ENCODE data around the gene METTL21A.

METTL21A gene

DNA sequence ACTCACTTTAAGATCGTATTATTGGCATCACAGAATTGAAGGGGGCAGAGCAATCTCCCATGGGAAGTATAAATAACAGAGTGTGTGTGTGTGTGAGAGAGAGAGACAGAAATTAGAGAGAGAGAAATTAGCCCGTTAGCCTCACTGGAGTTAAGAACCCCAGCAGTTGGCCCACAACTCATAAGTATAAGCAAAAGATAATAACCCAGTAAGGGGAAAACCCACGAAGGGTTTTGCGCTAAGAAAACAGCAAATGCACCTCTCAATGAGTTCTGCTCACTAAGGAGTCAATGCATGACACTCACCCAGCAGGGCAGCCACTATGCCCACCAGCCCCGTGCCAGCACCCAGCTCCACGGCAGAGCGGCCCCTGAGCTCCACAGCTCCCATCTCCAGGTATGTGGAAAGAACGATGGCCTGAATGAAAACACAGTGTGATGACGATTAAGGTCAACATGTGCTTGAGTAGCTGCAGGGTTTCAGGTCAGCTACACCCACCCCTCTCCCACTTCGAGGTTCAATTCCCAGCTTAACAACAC lies 3.6 kb downstream of the METTL21A start:
- DNase-seq = no peak

DNA sequence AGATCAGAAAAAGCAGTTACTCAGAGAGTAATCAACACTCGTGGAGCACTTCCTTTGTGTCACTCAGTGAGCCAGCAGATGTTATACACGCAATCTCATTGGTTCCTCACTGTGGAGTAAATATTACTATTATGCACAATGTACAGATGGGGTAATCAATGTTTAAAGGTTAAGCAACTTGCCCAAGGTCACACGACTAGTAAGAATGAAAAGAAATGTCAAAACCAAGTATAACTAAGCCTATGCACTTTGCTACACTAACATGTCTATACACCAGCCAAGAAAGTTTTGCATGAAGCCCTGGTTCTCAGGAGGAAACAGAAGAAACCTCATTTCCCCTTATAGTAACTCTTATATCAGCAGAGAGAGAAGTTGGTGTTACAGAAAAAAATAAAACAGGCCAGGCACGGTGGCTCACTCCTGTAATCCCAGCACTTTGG lies 5.4 kb downstream of the METTL21A start:
- DNase-seq = no peak

DNA sequence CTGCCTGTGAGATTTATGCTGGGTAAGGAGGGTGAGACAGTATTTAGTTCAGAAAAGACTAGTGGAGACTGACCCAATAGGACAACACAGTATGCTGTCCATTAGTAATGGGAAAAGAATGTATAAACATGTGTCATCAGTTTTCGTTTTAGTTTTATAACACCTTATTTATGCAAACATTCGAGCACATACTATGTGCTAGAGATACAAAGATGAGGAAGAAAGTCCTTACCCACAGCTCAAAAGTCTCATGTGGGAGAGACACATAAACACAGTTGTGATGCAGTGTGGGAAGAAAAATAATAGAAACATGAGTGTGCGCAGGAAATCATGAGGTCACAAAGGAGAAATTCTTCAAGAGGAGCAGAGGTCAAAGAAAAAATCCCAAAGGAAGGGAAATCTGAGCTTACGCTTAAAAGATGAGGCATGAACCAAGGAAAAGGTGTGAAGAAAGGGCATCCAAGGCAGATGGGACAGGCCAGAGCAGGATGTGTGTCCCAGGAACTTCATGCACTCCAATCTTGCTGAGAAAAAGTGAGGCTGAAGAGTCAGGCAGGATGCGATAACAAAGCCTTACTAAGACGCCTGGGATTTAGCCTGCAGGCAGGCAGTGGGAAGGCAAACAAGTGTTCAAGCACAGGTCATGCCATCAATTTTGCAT lies 8.1 kb downstream of the METTL21A start:
- no peak for DNase-seq

DNA sequence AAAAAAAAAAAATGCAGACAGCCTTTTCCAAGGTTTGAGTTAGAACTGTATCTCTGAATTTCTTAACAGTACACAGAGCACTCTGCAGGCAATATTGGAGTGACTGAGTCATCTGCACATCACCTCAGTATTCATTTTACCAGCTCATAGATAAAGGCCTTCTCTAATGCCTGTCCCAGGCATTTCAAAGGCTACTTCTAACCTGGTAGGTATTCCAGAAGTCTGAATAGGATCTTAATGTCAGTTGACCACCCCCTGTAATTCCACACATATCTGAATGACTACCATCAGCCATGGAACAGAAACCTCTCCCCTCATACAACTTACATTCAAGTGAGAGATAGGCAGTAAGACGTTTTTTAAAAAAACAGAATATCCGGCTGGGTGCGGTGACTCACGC lies 9.0 kb downstream of the METTL21A start:
- no peak for DNase-seq

DNA sequence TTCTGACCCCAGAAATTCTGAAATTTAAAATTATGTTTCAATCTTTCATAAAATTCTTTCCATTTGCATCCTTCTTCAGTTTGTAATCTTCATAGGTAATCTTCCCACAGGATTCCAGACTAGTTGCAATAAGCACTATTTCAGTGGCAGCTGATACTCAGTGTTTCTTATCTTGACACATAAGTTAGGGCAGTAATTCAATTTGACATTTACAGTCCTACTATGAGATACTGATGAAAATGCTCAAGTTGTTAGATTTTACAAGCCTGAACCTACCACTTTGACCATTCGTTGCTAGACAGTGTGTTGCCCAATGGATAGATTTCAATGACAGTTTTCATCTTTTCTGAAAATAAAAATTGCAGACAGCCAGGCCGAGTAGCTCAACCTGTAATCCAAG lies 10.4 kb downstream of the METTL21A start:
- no peak for DNase-seq

DNA sequence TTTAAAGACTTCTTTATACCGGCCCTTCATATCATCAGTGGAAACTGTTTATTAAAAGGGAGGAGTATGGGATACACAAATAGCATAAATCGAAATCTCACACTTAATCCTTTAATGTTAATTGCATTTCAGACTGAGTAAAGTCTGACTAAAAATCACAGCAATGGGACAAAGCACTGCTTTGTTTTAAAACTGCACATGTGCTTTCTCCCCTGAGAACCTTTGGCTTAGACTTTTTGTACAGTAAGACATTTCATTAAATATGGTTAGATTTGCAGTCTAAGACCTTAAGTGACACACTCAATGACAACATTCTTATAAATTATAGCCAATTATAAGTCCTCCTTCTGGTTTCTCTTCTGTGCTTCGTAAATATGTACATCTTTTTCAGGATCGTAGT lies 12.5 kb downstream of the METTL21A start:
- peak; percentile 42 for DNase-seq

DNA sequence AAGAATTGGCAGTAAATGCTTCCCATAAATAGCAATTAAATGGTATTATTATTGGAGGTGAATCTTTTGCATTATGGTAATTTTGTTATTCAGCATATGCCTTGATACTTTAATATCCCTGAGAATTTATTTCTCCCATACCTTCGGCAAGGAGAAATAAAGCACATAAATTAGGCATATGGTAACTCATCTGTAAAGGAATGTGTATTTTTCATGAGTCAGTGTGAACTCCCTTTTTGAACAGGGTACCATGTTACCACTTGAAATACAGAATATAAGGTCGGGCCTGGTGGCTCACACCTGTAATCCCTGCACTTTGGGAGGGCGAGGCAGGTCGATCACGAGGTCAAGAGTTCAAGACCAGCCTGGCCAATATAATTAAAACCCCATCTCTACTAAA lies 18.4 kb downstream of the METTL21A start:
- DNase-seq = no peak

DNA sequence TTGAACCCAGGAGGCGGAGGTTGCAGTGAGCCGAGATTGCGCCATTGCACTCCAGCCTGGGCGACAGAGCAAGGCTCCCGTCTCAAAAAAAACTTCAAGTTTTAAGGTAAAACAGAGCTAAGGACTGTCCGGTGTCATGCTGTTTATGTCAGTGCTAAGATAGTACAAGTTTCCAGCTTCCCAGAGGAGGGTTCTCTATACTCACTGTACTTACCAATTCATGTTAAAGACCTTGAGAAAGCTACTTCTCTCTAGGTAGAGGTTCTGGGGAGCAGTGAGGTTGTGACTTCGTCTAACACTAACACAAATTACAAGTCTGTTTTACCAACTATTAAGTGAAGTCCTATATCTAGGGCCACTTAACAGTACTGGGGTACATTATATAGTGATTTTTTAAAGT lies 18.8 kb downstream of the METTL21A start:
- DNase-seq = no peak

DNA sequence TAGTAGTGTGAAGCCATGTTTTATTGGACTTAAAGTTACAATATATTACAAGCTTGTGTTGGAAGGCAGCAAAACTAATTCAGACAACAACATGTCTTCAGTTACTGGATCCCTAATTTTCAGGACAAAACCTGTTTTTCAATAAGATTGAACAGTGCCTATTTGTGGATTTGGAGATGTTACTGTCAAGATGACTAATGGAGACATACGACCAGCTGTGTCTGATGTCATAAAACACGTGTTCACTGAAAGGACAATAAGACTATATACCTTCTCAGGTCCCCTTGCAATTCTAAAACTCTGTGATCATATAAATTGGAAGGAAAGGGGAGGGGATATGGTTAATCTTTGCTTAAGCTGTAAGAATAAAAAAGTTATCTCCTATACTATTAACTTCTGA lies 21.7 kb downstream of the METTL21A start:
- peak; percentile 22 for DNase-seq

DNA sequence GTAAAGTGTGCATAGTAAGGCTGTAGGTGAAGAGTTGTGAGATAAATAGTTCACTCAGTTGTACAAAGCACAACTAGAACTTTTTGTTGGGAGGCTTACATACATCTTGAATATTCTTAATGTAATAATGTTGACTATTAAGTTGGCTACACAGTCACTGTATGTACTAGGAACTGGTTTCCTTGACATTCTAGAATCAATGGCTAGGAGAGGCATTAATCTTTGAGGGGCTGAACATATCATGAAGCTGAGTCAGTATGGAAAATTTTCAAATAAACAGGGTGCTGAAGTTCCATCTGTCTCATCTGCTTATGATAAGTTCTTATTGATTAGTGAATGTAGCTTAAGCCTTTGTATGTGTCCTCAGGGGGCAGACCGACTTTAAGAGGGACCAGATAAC lies 23.4 kb downstream of the METTL21A start:
- DNase-seq = peak; percentile 76

DNA sequence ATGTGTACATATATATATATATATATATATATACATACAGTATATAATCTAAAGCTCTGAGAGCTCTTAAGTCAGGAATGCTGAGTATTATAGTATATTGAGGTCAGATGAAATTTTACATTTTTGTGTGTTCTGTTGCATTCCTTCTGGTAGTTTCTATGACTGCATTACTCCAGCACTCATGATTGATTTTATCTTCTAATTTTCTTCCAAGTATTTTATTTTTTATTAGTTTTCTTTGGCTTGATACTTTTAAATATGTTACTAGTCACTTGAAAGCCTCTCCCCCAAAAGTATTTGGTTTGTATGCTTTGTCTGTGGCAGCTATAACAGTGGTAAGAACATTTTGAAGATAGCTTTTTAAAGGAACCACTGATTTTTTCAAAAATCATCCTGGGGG lies 25.0 kb downstream of the METTL21A start:
- no peak for DNase-seq

DNA sequence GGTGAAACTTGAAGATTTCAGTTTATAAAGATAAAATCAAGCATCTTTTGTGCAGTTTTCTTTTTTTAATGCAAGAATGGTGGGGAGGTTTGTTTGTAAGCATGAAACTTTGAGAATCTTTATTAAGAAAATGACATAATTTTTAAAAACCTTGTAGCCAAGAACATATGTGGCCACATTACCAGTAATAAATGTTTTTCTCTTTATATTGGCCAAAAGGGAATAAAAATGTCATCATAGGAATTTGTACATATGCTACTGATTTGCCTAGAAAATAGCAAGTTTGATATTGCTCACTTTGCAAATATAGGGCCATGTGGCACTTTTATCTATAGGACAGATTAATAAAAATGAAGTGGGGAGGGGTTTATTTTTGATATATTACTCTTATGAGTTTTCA lies 25.6 kb downstream of the METTL21A start:
- no peak for DNase-seq

DNA sequence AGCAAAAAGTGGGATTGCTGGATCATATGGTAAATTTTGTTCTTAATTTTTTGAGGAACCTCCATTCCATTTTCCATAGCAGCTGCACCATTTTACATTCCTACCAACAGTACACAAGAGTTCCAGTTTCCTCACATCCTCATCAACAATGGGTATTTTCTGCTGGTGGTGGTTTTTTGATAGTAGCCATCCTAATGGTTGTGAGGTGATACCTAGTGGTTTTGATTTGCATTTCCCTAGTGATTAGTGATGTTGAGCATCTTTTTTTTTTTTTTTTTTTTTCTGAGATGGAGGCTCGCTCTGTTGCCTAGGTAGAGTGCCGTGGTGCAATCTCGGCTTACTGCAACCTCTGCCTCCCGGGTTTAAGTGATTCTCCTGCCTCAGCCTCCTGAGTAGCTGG lies 30.5 kb downstream of the METTL21A start:
- DNase-seq = no peak

DNA sequence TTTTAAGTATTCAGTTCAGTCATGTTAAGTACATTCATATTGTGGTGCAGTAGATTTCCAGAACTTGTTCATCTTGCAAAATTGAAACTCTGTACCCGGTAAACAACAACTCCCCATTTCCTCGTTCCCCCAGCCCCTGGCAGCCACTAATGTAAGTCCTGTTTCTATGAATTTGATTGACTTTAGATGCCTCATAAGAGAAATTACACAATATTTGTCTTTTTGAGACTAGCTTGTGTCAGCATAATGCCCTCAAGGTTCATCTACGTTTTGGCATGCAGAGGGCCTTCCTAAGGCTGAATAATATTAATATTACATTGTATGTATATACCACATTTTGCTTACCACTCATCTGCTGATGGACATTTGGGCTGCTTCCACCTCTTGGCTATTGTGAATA lies 30.9 kb downstream of the METTL21A start:
- DNase-seq = no peak

DNA sequence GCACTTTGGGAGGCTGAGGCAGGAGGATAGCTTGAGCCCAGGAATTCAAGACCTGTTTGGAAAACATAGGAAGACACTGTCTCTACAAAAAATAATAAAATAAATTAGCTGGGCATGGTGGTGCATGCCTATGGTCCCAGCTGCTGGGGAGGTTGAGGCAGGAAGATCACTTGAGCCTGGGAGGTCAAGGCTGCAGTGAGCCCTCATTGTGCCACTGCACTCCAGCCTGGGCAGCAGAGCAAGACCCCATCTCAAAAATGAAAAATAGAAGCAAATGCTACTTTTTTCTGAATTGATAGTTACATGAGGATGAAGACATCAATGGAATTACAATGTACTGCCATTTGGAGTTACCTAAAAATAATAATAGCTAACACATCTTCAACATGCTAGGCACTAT lies 31.9 kb downstream of the METTL21A start:
- no peak for DNase-seq

DNA sequence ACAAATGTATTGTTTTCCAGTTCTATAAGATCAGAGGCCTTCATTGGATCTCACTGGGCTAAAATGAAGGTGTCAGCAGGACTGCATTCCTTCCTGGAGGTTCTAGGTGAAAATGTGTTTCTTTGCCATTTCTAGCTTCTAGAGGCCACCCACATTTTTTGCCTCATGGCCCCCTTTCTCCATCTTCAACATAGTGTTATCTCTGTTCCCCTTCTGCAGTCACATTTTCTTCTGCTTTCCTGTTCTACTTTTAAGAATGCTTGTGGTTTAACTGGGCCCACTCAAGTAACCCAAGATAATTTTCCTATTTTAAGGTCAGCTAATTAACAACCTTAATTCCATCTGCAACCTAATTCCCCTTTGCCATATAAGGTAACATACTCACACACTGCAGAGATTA lies 36.1 kb downstream of the METTL21A start:
- DNase-seq = no peak

DNA sequence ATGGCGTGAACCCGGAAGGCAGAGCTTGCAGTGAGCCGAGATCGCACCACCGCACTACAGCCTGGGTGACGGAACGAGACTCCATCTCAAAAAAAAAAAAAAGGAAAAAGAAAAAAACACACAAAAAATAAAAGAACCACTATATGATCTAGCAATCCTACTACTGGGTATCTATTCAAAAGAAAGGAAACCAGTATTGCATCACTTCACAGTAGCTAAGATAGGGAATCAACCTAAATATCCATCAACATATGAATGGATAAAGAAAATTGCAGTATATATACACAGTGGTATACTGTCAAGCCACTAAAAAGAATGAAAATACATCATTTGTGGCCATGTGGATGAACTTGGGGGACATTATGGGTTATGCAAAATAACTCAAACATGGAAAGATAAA lies 37.9 kb downstream of the METTL21A start:
- DNase-seq = no peak

DNA sequence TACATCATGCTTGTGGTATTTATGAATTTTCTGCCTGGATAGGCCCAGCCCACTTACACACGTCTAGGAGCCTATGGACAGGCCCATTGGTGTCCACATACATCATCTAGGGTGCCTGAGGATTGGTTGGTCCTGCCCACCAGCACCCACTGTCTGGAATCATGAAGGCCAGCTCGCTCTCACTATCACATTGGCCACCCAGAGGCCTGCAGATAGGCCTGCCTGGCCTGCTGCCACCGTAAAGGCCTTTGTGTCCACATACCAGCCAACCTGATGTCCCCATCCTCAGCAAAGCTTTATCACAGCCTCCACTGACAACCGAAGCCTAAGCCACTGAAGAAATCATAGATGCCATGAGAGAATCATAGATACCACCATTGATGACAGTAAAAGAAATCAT lies 40.2 kb downstream of the METTL21A start:
- no peak for DNase-seq

DNA sequence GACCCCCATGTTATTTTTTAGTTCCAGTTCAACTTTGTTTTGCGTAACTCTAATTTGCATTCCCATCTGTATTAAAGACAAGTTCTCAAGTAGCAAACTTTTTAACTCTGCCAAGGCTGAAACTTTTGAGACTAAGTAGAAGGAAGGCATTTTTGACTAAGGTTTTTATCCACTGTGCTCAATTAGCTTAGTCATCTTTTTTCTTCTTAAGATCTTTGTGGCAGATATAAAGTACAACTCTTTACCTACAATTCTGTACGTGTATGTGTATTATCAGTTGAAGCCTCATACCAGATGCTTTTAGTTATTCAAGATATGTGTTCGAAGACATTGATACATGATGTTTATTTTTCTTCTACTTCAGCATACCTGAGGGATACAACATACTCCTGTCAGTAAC lies 53.8 kb downstream of the METTL21A start:
- no peak for DNase-seq

DNA sequence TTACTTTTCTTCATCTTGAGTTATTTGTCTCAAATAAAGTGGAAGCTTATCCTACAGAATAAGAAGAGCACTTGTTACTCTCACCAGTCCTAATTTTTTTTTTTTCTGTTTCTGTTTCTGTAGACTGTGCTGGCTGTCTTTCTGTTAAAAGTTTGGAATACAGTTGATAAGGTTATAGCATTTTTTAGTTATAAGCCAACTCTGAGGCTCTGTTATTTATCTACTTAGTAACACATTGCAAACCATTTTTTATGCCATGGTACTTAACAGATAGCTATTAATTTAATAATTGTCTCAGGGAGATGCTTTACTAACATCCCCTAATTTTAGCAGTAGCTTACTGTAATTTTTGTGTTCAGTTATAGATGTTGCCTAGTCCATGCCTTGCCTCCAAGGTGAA lies 57.5 kb downstream of the METTL21A start:
- DNase-seq = no peak

DNA sequence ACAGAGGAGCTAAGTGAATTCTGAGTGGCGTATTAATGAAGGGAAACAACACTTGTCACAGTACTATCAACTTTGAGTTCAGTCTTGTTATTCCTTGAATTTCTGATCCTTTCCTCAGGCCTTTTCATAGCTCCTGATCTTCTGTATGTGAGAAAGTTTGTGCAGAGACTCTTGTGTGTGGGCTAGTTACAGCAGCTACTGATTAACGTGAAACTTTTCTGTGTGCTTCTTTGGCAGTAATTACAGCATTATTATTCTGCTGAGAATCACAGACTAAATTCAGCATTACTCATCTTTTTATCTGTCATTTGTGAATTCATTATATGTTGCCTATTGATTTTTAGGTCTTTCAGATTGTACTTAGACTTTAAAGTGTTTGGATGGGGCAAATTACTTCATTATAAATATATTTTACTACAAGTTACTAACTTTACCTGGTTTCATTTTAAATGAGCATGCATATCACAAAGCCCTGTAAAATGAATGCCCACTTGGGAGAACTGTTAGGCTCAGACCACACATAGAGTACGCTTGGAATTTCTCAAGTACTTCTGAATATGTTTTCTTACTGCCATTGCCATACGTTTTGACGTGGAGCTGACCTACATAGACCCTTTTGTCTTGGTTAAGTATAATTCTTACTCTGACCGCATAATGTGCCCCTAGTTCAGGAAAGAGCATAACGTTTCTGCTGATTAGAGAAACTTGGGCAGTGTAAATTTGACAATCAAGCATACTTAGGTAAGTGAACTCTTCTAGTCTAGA lies 59.3 kb downstream of the METTL21A start:
- no peak for DNase-seq

All from NCI-H82 (cell line).